NK-92 (cell line): Measurements from ENCODE around the gene ABCA12.

Experiments used
- DNase-seq: peaks from one replicate; lab custom pipeline; 2025; ENCODE audit not compliant: unreplicated experiment; lab: John Stamatoyannopoulos, UW

The ABCA12 gene

DNA sequence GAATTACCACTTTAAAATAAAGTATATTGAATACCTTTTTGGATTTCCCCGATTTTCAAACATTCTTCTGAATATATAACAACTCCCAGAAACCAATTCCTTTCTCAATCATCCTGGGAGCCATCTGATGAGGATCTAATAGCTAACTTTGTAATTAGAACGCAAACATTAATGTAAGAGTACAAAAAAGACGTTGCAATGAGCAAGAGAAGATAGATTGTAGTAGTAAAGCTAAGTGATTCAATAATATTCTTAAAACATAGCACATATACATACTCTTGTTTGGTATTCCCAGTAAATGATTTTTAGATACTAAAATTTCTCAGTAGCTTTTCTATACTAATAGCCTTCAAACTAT is 1.1 kb downstream of the ABCA12 start:
- DNase-seq, result no peak

GRCh38 chr2:215136669-215137328 is 1.6 kb downstream of the ABCA12 start:
- DNase-seq, result no peak

DNA sequence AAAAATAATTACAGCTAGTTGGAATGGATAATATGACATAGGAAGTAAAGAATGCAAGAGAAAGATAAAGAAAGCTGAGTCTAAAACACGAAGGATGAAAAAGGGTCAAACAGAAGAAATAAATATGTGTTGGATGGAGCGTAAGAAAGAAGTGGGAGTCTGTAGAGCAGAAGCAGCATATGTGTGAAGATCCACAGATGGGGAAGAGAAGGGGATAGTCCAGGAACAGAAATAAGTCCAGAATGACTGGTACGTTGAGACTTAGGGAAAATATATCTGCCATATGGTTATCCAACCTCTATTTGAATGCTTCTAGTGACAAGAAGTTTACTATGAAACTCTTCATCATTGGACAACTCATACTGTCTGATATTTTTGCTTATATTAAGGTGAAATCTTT is 18.0 kb downstream of the ABCA12 start:
- no peak for DNase-seq

GRCh38 chr2:215119847-215120246 is 18.6 kb downstream of the ABCA12 start:
- no peak for DNase-seq

GRCh38 chr2:215110918-215111317 is 27.5 kb downstream of the ABCA12 start:
- no peak for DNase-seq

GRCh38 chr2:215107216-215108056 is 31.0 kb downstream of the ABCA12 start:
- DNase-seq, result no peak

- no peak for DNase-seq
These were observed 32.6 kb downstream of the ABCA12 start for GRCh38 chr2:215105607-215106354.

DNA sequence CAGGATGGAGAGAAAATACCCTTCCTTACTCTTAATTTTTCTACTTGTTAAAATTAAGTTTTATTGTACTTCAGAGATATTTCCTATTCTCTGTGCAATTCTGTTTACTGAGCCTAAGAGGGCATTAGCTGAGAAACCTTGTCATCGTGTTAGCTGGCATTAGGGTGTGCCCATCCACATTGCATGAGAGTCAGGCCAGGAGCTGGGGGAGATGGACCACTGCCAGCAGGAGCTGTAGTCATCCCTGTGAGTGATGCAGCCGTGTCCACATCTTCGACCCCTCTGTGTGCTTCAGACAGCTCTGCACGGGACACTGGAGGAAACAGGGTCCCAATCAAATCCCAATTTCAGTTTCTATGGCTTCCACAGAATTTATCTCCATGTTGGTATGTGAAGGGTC is 34.2 kb downstream of the ABCA12 start:
- no peak for DNase-seq

DNA sequence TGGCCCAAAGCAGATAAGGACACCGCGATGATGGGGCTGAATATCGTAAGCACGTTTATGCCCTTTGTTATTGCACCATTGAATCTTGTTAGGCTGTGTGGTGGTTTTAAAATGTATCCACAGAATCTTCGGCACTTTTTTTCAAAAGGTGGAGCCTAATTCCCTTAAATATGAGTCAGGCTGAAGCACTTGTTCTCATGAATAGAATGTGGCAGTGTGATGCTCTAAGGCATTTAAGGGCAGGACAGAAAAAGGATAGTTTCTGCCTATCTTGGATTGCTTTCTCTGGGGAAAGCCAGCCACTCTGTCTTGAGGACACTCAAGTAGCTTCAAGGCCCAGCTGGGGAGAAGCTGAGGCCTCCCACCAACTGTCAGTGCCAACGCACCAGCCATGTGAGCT is 39.6 kb downstream of the ABCA12 start:
- DNase-seq, result no peak

- DNase-seq, result no peak
These were observed 54.3 kb downstream of the ABCA12 start for GRCh38 chr2:215084080-215084479.

DNA sequence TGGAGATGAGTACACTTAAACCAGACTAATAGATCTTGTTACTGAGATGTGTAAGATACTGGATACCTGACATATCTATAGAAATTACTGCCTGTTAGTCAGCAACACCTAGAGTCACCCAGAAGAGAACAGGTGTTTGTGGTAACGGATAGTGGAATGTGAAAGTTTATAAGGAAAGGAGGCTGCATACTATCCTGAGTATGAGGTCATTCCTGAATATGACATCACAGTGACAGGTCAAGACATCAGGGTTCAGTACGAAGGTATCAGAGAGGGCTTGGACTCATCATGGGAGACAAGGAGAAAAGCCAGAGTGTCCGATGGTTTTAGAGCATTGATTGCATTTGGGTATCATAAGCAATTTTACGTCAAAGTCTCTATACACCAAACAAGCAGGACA is 55.3 kb downstream of the ABCA12 start:
- DNase-seq, result no peak

GRCh38 chr2:215082446-215082845 is 56.0 kb downstream of the ABCA12 start:
- no peak for DNase-seq

DNA sequence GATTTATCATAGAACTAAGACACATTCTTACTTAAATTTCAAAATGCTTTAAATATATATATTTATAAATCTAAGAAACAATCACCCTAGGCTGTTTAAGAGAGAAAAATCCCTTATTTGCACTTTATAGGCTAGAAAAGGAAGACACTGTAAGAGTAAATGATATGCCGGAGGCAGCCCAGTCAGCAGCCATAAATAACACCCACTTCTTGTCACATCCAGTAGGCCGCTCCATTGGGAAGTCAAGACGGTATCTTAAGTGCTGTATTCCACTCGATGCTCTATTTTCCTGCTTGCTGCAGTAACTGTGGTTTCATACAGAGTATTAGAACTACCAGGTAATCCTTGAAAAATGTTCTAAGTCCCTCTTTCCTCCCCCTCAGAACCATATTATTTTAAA is 57.9 kb downstream of the ABCA12 start:
- no peak for DNase-seq

- DNase-seq, result no peak
These were observed 66.8 kb downstream of the ABCA12 start for GRCh38 chr2:215071676-215072075.

GRCh38 chr2:215068399-215068798 is 70.0 kb downstream of the ABCA12 start:
- DNase-seq, result no peak

DNA sequence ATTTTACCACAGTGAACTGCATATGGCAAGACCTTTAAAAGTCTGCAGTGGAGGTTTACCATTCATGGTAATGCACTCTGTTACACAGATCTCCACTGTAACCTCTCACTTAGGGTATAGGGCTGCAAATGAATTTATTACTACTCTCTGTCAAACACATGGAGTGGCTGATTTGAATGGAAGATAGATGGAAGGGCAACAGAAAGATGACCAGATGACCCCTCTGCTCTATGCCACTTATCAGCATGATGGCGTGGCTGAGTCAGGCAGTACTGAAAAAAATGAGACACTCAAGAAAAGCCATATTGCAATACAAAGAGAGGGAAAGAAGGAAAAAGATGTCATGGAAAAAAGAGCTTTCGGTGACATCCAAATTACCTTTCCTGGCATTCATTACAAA is 72.3 kb downstream of the ABCA12 start:
- DNase-seq, result no peak

GRCh38 chr2:215063526-215063925 is 74.9 kb downstream of the ABCA12 start:
- no peak for DNase-seq

DNA sequence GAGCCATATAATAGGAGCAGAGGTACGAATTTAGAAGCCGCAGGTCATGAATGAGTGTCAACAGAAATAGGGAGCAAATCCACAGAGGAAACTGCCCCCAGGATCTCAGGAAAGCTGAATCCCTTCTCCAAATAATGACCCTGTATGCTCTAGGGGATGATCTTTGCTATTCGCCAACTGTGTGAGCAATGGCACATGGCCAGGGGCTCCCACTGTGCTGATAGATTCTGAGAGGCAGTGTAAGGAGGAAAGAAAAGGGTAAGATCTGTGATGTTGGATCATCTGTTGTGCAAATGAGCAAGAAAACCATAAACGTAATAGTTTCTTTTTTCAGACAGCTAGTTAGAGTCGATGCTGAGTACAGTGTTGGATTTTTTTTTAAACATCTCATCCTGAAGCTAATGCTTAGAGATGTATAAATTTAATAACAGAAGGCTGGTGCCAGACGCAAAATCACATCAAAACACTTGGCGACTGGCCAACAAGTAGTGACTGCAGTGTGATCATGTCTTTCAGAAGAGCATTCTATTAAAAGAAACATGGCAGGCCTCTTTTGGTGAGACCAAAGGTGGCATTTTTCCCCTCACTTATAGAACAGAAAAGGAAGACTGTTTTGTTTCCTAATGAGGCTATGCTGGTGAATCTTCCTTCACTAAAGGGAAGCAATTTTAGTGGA is 77.4 kb downstream of the ABCA12 start:
- no peak for DNase-seq

GRCh38 chr2:215059724-215060123 is 78.7 kb downstream of the ABCA12 start:
- DNase-seq, result no peak

- DNase-seq, result no peak
These were observed 82.5 kb downstream of the ABCA12 start for GRCh38 chr2:215055891-215056290.

DNA sequence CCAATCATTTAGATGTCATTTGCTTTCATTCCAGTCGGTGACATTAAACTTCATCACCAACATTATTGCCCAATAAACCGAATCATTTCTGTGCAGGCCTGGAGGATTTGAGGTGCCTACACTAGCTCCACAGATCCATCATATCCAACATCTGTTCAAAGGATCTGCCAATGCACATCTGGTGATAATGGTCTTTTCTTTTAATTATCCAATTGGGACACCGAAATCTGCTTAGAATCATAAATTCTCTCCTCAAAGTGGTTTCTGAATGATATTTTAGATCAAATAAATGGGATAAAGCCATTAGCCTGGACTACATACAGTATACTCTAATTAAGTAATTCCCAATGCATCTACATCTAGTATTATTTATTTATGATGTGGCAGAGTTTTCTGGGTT is 85.6 kb downstream of the ABCA12 start:
- no peak for DNase-seq
